Panc1 (cell line): ENCODE measurements around the gene ACKR4. TPM values are rescaled to one million over a fixed set of nuclear protein-coding genes. Genes with fewer than 3 reads are reported as not detected.
"Not testable (repeated sequence)": the region's sequence is repeated elsewhere in the genome, so short reads cannot be mapped to it uniquely, and the experiment has no call there.

Source experiments
- ATAC-seq: fragments of 200-7000 bp; cut with Tn5 transposase; 2 replicates; pipeline ENCODE4 v1.9.1; 2020; ENCODE audit warnings: mild to moderate bottlenecking, moderate library complexity
- BruUV-seq: library from RNA; stranded (reverse); fragments of 400-500 nt; replicated peaks from 2 replicates; lab custom pipeline; 2021; lab: Mats Ljungman, UMichigan
- CTCF ChIA-PET: fragments of 300-600 bp; sonication (Branson Sonifier 250); formaldehyde crosslinking; loops from one replicate; lab custom pipeline; 2022; ENCODE audit warnings: antibody characterized with exemption; lab: Charles Lee
- POLR2A ChIA-PET: fragments of 300-600 bp; sonication (Branson Sonifier 250); formaldehyde crosslinking; loops from one replicate; lab custom pipeline; 2022; ENCODE audit warnings: antibody characterized with exemption; lab: Charles Lee
- DNase-seq: peaks from one replicate; pipeline ENCODE4 v3.0.0-alpha.2; 2010; ENCODE audit warnings: low read depth, low spot score
- H3K27ac ChIP-seq: 2 replicates; pipeline ENCODE4 v1.5.1; 2011; ENCODE audit warnings: mild to moderate bottlenecking, low read length, inconsistent platforms
- H3K27me3 ChIP-seq: fragments of 200-500 bp; sonication (Bioruptor generic); 2 replicates; pipeline ENCODE4 v1.6.0; 2014; ENCODE audit warnings: low read length, inconsistent platforms; ENCODE audit not compliant: control insufficient read depth, insufficient read depth
- H3K36me3 ChIP-seq: fragments of 200-500 bp; sonication (Bioruptor generic); 2 replicates; pipeline ENCODE4 v1.5.1; 2014; ENCODE audit warnings: inconsistent platforms, mild to moderate bottlenecking, low read length, moderate library complexity; ENCODE audit not compliant: control insufficient read depth, insufficient read depth
- H3K4me1 ChIP-seq: 2 replicates; pipeline ENCODE4 v1.5.1; 2011; ENCODE audit warnings: inconsistent platforms, mild to moderate bottlenecking, low read length, moderate library complexity; ENCODE audit not compliant: control insufficient read depth, insufficient read depth
- H3K4me3 ChIP-seq, 2 experiments: 2 replicates each; pipeline ENCODE4 v1.5.1; 2011 to 2012; ENCODE audit warnings: low read depth in 2 of 2, low read length in 2 of 2, mild to moderate bottlenecking in 2 of 2, inconsistent platforms in 1 of 2, moderate library complexity in 1 of 2
- H3K9me3 ChIP-seq: fragments of 200-500 bp; sonication (Bioruptor generic); 2 replicates; pipeline ENCODE4 v1.5.1; 2014; ENCODE audit warnings: low read depth, mild to moderate bottlenecking, inconsistent platforms, low read length, moderate library complexity; ENCODE audit not compliant: control insufficient read depth, insufficient read depth
- POLR2AphosphoS5 ChIP-seq: IDR thresholded peaks from 2 replicates; pipeline ENCODE4 v1.6.1; 2012; ENCODE audit warnings: mild to moderate bottlenecking, low read depth, low read length, moderate library complexity
- SIN3A ChIP-seq: IDR thresholded peaks from 2 replicates; pipeline ENCODE4 v1.6.1; 2012; ENCODE audit warnings: low read depth, mild to moderate bottlenecking, low read length, moderate library complexity, borderline replicate concordance; ENCODE audit not compliant: insufficient read depth
- TCF7L2 ChIP-seq: IDR thresholded peaks from 2 replicates; pipeline ENCODE4 v1.6.1; 2011; ENCODE audit warnings: mild to moderate bottlenecking, low read depth, low read length, inconsistent platforms
- in situ Hi-C: cut with HindIII; loops from 2 replicates; pipeline ENCODE4 v1.10.0; 2016; ENCODE audit warnings: low sequenced_read_pairs, low pct_unique_long_range_greater_than_20kb
- intact Hi-C: fragments of 100-400 bp; cut with micrococcal nuclease; formaldehyde crosslinking; loops from one replicate; pipeline ENCODE4 v1.10.0; 2022; ENCODE audit not compliant: unreplicated experiment
- total RNA-seq: library from RNA; stranded (reverse); gene quantifications from one replicate; pipeline ENCODE4 v1.2.1, GENCODE V29; 2021; ENCODE audit not compliant: unreplicated experiment
- TF ChIP-seq, protein P1 (sequence below): fragments of 450-650 bp; IDR thresholded peaks from 2 replicates; pipeline ENCODE4 v1.5.1; 2017; ENCODE audit warnings: mild to moderate bottlenecking
- TF ChIP-seq, protein P2 (sequence below), 2 experiments: IDR thresholded peaks; 2 replicates each; pipeline ENCODE4 v1.6.1; 2011 to 2012; ENCODE audit warnings: low read depth in 2 of 2, control low read depth in 1 of 2, low read length in 1 of 2, mild to moderate bottlenecking in 1 of 2, moderate library complexity in 1 of 2; ENCODE audit not compliant: insufficient read depth in 1 of 2

ACKR4 gene
- total RNA-seq, 1 experiment from 2014 or later = not detected

DNA sequence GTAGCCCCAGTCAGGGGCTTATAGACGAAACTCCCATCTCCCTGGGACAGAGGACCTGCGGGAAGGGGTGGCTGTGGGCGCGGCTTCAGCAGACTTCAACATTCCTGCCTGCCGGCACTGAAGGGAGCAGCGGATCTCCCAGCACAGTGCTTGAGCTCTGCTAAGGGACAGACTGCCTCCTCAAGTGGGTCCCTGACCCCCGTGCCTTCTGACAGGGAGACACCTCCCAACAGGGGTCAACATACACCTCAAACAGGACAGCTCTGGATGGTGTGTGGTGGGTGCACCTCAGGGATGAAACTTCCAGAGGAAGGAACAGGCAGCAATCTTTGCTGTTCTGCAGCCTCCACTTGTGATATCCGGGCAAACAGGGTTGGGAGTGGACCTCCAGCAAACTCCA, 9.6 kb downstream of the ACKR4 start:
- H3K27ac ChIP-seq, DNase-seq, POLR2A ChIA-PET, H3K9me3 ChIP-seq, H3K4me1 ChIP-seq, intact Hi-C loops, H3K27me3 ChIP-seq, ATAC-seq, H3K36me3 ChIP-seq, CTCF ChIA-PET, H3K4me3 ChIP-seq, in situ Hi-C loops, BruUV-seq: not testable (repeated sequence)

- POLR2A ChIA-PET = interaction anchor here (0.6 kb wide), 1 partner anchor 20 kb away, joined by 3 read pairs; no protein-coding TSS in a partner anchor
- ATAC-seq, BruUV-seq: not testable (repeated sequence)
These were observed 18.2 kb downstream of the ACKR4 start for GRCh38 chr3:132615301-132615700.

DNA sequence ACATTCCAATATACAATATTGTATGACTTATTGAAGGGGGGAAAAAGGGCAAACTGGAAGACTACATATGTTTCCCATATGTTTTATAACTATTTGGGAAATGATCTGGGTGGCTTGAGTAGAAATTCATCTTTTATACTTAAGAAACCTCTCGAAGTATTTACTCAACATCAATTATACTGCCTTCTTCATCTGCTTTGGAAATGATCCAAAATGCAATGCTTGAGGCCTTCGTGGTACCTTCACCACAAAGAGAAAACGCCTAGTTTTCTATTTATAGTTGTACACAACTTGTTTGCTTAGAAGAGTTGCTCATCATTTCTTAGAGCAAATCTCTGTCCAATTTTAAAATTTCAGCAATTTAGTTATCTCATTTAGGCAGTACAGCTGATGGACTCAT, 18.8 kb downstream of the ACKR4 start:
- H3K27ac ChIP-seq = no peak overlapping the region
- ATAC-seq (no peak), DNase-seq (no peak)
- no peak overlapping the region for H3K4me3 ChIP-seq
- intact Hi-C loops = no loop called here
- CTCF ChIA-PET = no interaction called here
- H3K27me3 ChIP-seq = no peaks in the 10 kb centered on the region
- H3K36me3 ChIP-seq = 0 out of 2 replicates have a peak, but pooled peaks cover under 1% of the 10 kb centered on the region
- in situ Hi-C loops = no loop called here
- POLR2A ChIA-PET = interaction anchor here (0.7 kb wide), 1 partner anchor 20 kb away, joined by 3 read pairs; no protein-coding TSS in a partner anchor
- H3K4me1 ChIP-seq = no peaks in the 10 kb centered on the region
- no TSS peak for BruUV-seq
- TF ChIP-seq POLR2AphosphoS5 (no peak), SIN3A (no peak), TCF7L2 (no peak)
- H3K9me3 ChIP-seq = no peaks in the 10 kb centered on the region

More at GRCh38 chr3:132615301-132615700, 18.2 kb downstream of the ACKR4 start:
- H3K9me3 ChIP-seq, in situ Hi-C loops, intact Hi-C loops, H3K4me1 ChIP-seq, H3K27me3 ChIP-seq, H3K27ac ChIP-seq, CTCF ChIA-PET, H3K4me3 ChIP-seq, DNase-seq, H3K36me3 ChIP-seq: not testable (repeated sequence)

GRCh38 chr3:132616780-132617179, 19.7 kb downstream of the ACKR4 start:
- no TSS peak for BruUV-seq
- TF ChIP-seq SIN3A (no peak), POLR2AphosphoS5 (no peak), TCF7L2 (no peak)
- TF ChIP-seq, protein P1, sequence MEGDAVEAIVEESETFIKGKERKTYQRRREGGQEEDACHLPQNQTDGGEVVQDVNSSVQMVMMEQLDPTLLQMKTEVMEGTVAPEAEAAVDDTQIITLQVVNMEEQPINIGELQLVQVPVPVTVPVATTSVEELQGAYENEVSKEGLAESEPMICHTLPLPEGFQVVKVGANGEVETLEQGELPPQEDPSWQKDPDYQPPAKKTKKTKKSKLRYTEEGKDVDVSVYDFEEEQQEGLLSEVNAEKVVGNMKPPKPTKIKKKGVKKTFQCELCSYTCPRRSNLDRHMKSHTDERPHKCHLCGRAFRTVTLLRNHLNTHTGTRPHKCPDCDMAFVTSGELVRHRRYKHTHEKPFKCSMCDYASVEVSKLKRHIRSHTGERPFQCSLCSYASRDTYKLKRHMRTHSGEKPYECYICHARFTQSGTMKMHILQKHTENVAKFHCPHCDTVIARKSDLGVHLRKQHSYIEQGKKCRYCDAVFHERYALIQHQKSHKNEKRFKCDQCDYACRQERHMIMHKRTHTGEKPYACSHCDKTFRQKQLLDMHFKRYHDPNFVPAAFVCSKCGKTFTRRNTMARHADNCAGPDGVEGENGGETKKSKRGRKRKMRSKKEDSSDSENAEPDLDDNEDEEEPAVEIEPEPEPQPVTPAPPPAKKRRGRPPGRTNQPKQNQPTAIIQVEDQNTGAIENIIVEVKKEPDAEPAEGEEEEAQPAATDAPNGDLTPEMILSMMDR = no peak
- TF ChIP-seq, protein P2, sequence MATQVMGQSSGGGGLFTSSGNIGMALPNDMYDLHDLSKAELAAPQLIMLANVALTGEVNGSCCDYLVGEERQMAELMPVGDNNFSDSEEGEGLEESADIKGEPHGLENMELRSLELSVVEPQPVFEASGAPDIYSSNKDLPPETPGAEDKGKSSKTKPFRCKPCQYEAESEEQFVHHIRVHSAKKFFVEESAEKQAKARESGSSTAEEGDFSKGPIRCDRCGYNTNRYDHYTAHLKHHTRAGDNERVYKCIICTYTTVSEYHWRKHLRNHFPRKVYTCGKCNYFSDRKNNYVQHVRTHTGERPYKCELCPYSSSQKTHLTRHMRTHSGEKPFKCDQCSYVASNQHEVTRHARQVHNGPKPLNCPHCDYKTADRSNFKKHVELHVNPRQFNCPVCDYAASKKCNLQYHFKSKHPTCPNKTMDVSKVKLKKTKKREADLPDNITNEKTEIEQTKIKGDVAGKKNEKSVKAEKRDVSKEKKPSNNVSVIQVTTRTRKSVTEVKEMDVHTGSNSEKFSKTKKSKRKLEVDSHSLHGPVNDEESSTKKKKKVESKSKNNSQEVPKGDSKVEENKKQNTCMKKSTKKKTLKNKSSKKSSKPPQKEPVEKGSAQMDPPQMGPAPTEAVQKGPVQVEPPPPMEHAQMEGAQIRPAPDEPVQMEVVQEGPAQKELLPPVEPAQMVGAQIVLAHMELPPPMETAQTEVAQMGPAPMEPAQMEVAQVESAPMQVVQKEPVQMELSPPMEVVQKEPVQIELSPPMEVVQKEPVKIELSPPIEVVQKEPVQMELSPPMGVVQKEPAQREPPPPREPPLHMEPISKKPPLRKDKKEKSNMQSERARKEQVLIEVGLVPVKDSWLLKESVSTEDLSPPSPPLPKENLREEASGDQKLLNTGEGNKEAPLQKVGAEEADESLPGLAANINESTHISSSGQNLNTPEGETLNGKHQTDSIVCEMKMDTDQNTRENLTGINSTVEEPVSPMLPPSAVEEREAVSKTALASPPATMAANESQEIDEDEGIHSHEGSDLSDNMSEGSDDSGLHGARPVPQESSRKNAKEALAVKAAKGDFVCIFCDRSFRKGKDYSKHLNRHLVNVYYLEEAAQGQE (IDR thresholded peaks at IDR 0.05; ENCODE audit: insufficient read depth in 1 of 2, low read depth in 2 of 2, low read length in 1 of 2) = no peak
- ChIA-PET CTCF (no interaction called here), POLR2A (interaction anchor here (0.7 kb wide), 1 partner anchor 21 kb away, joined by 3 read pairs; no protein-coding TSS in a partner anchor)
- intact Hi-C loops (no loop called here), in situ Hi-C loops (no loop called here)
- H3K4me3 ChIP-seq = no peak overlapping the region
- H3K9me3 ChIP-seq = no peaks in the 10 kb centered on the region
- H3K36me3 ChIP-seq = 0 out of 2 replicates have a peak, but pooled peaks cover 2% of the 10 kb centered on the region
- H3K27me3 ChIP-seq = no peaks in the 10 kb centered on the region
- DNase-seq = no peak
- ATAC-seq = no peak
- H3K4me1 ChIP-seq = no peaks in the 10 kb centered on the region
- H3K27ac ChIP-seq = no peak overlapping the region
